Activated T-cell treated with anti-CD3 and anti-CD28 coated beads, Interleukin-2, amount 50 U/mL, for 72 hours (primary cell): Measurements from ENCODE around the gene MMP25. TPM values are rescaled to one million over a fixed set of nuclear protein-coding genes. Genes with fewer than 3 reads are reported as not detected.
A peak's percentile ranks its signal among the peaks of the same experiment; 100 is the strongest.

ENCODE experiments used
- ATAC-seq, 2 donors: fragments of 150-1000 bp; cut with Tn5 transposase; replicated peaks in 1 of 2; 2 replicates each; pipeline ENCODE4 v1.10.0; 2021; ENCODE audit warnings: moderate library complexity in 2 of 2, mild to moderate bottlenecking in 1 of 2
- DNase-seq, 2 donors: peaks; one replicate each; pipeline ENCODE4 v3.0.0; 2021 to 2022; ENCODE audit warnings: mixed read lengths in 1 of 2
- H3K27ac Mint-ChIP-seq: one replicate; pipeline ENCODE4 v1.8.0; 2022; ENCODE audit warnings: mild to moderate bottlenecking, moderate library complexity, mixed read lengths
- H3K27me3 Mint-ChIP-seq: one replicate; pipeline ENCODE4 v1.8.0; 2022; ENCODE audit warnings: low read depth, mixed read lengths
- H3K36me3 Mint-ChIP-seq, 2 donors: one replicate each; pipeline ENCODE4 v1.8.0; 2022; ENCODE audit warnings: mixed read lengths in 2 of 2, mild to moderate bottlenecking in 1 of 2; ENCODE audit not compliant: insufficient read depth in 2 of 2
- H3K4me1 Mint-ChIP-seq: one replicate; pipeline ENCODE4 v1.8.0; 2022; ENCODE audit warnings: low read depth, mixed read lengths
- H3K4me3 Mint-ChIP-seq, 2 donors: one replicate each; pipeline ENCODE4 v1.8.0; 2022; ENCODE audit warnings: mild to moderate bottlenecking in 2 of 2, mixed read lengths in 2 of 2, moderate library complexity in 2 of 2
- H3K9me3 Mint-ChIP-seq, 2 donors: one replicate each; pipeline ENCODE4 v1.8.0; 2022; ENCODE audit warnings: mixed read lengths in 2 of 2
- total RNA-seq, 2 donors: library from RNA; stranded (reverse); gene quantifications; one replicate each; pipeline ENCODE4 v1.2.3, GENCODE V29; 2022

Gene MMP25
- total RNA-seq, 2 donors from 2014 or later, result 2.3 to 5.2 TPM

GRCh38 chr16:3094289-3095027 is 48.1 kb downstream of the MMP25 start:
- H3K4me3 Mint-ChIP-seq, result peak overlapping the region; percentile 25 to 53
- DNase-seq, result peak; percentile 61 to 75
- peak overlapping the region; percentile 94 for H3K27ac Mint-ChIP-seq

GRCh38 chr16:3095869-3096268 is 49.5 kb downstream of the MMP25 start:
- peak; percentile 72 to 76 for DNase-seq
- Mint-ChIP-seq H3K27ac (no peak overlapping the region), H3K4me3 (peak overlapping the region in 1 of 2 donors; percentile 17), H3K27me3 (no peaks in the 10 kb centered on the region), H3K4me1 (peaks cover 38% of the 10 kb centered on the region), H3K9me3 (no peaks in the 10 kb centered on the region), H3K36me3 (no peaks in the 10 kb centered on the region)
- ATAC-seq, result peak; percentile 64 to 73

More at GRCh38 chr16:3094289-3095027, 48.1 kb downstream of the MMP25 start:
- peak; percentile 47 to 59 for ATAC-seq
- no peaks in the 10 kb centered on the region for H3K27me3 Mint-ChIP-seq
- H3K9me3 Mint-ChIP-seq, result no peaks in the 10 kb centered on the region
- H3K36me3 Mint-ChIP-seq, result no peaks in the 10 kb centered on the region
- H3K4me1 Mint-ChIP-seq, result peaks cover 30% of the 10 kb centered on the region

GRCh38 chr16:3096362-3096761 is 50.0 kb downstream of the MMP25 start:
- ATAC-seq (no peak), DNase-seq (no peak)
- Mint-ChIP-seq H3K27me3 (no peaks in the 10 kb centered on the region), H3K4me1 (peaks cover 38% of the 10 kb centered on the region), H3K27ac (no peak overlapping the region), H3K4me3 (no peak overlapping the region), H3K36me3 (no peaks in the 10 kb centered on the region), H3K9me3 (no peaks in the 10 kb centered on the region)

GRCh38 chr16:3097266-3097665 is 50.9 kb downstream of the MMP25 start:
- Mint-ChIP-seq H3K27me3 (no peaks in the 10 kb centered on the region), H3K4me1 (peaks cover 46% of the 10 kb centered on the region), H3K36me3 (no peaks in the 10 kb centered on the region), H3K4me3 (no peak overlapping the region), H3K27ac (no peak overlapping the region), H3K9me3 (no peaks in the 10 kb centered on the region)
- ATAC-seq (no peak), DNase-seq (no peak)

DNA sequence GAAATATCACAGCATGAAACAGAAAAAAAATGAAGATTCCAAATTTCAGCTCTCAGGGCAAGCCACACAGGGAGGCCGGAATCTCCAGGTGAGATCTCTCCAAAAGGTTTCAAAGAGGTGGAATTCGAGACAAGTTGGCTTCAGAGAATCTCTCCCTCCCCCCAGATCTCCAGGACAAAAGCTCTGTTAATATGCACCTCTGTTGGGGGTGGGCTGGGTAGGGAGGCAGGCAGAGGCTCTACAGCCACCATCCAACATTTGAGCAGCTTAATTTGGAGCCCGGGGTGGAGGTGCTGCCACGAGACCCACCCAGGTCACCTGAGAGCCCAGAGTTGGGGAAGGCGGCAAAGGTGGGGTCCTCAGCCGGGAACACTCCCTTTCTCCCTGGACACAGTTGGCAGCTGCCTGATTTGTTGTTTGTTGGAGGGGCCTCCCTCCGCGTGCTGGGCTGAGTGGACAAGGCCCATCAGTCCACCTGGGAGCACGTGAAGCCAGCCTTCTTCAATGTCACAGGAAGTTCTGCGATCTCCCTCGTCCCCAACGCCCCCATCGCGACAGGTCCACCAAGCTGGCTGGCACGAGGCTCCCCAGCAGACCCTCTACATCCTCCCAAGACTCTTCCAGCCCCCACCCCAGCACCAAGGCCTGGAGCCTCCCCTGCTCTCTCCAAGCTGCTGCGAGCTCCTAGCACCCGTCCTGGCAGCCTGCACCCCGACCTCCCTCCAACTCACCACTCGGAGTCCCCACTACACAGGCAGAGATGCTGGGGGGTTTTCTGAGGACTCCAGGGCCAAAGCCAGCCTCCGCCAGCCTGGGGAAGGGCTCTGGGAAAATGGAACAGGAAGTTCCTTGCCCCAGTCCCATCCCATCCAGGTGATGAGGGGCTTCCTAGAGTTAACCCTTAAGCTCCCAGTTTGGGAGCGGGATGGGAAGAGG is 52.4 kb downstream of the MMP25 start, which contains the start of gene ZSCAN10:
ZSCAN10 (minus strand) TSS at position 836 of the 936 bp plus-strand sequence. CDS start 6,357 bp downstream, outside the sequence.
- Mint-ChIP-seq H3K27ac (no peak within 1 kb of the TSS), H3K4me1 (peaks cover 48% of the 10 kb centered on the region), H3K4me3 (peak within 1 kb of the TSS; percentile 75 to 83)

DNA sequence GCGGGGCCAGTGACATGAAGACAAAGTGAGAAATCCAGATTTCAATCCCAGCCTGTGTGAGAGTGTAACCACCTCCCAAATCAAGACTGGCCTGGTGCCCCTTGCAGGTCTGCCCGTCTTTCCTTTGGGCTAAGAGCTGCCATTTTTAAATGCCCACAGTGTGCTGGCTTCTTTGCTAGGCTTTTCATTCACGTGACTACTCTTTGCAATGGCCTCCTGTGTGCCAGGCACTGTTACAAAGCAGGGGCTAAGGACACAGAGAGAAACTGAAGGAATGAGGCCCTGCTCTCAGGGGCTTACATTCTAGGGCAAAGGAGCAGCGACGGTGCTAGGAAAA is 53.0 kb downstream of the MMP25 start:
- ATAC-seq, result no peak
- DNase-seq, result no peak
- Mint-ChIP-seq H3K27me3 (no peaks in the 10 kb centered on the region), H3K36me3 (no peaks in the 10 kb centered on the region), H3K4me1 (peaks cover 45% of the 10 kb centered on the region), H3K4me3 (peak overlapping the region in 1 of 2 donors; percentile 35), H3K9me3 (no peaks in the 10 kb centered on the region), H3K27ac (no peak overlapping the region)

More for the DNA sequence above, 52.4 kb downstream of the MMP25 start, which contains the start of gene ZSCAN10:
- no peak for ATAC-seq
- H3K9me3 Mint-ChIP-seq, result no peaks in the 10 kb centered on the region
- DNase-seq, result no peak
- H3K36me3 Mint-ChIP-seq, result no peaks in the 10 kb centered on the region
- no peaks in the 10 kb centered on the region for H3K27me3 Mint-ChIP-seq

DNA sequence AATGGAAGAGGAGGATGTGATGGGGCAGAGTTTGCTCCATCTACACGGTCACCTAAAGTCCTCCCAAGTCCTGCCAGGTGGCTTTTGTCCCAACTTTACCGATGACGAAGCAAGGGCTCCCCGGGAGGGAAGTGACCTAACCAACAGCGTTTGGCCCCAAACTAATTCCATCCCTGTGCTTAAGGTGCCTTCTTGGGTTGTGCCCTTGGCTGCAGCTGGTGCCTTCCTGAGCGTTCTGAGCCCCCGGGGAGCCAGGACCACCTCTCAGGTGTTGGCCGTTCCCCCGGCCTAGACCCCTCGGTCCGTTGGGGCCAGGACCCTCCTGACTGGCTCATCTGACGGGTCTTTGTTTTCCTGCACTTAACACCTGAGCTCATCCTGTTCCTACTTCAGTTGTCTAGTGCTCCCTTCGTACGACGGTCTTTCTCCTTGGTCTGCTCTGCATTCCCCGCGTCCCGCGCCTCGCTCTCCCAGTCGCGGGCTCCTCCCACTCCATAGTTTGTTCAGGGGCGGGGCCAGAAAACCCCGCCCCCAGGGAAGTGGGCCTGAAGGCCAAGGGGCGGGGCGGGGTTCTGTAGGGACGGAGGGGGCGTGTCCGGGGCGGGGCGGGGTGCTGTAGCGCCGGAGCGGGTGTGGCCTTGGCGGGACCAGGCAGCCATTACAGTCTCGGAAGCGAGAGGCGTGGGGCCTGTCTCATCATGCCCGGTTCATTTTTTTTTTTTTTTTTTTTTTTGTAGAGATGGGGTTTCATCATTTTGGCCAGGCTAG is 53.6 kb downstream of the MMP25 start:
- peak; percentile 94 to 95 for DNase-seq
- peak; percentile 88 to 90 for ATAC-seq
- H3K27ac Mint-ChIP-seq, result no peak overlapping the region
- peak overlapping the region; percentile 75 to 83 for H3K4me3 Mint-ChIP-seq
- peaks cover 39% of the 10 kb centered on the region for H3K4me1 Mint-ChIP-seq
- no peaks in the 10 kb centered on the region for H3K27me3 Mint-ChIP-seq
- no peaks in the 10 kb centered on the region for H3K36me3 Mint-ChIP-seq
- no peaks in the 10 kb centered on the region for H3K9me3 Mint-ChIP-seq

GRCh38 chr16:3101018-3101840 is 54.9 kb downstream of the MMP25 start:
- Mint-ChIP-seq H3K4me1 (peaks cover 34% of the 10 kb centered on the region), H3K4me3 (peak overlapping the region; percentile 57 to 88), H3K27ac (peak overlapping the region; percentile 51), H3K36me3 (no peaks in the 10 kb centered on the region), H3K27me3 (no peaks in the 10 kb centered on the region), H3K9me3 (no peaks in the 10 kb centered on the region)
- ATAC-seq (peak in 1 of 2 donors; percentile 23), DNase-seq (peak; percentile 60 to 67)

DNA sequence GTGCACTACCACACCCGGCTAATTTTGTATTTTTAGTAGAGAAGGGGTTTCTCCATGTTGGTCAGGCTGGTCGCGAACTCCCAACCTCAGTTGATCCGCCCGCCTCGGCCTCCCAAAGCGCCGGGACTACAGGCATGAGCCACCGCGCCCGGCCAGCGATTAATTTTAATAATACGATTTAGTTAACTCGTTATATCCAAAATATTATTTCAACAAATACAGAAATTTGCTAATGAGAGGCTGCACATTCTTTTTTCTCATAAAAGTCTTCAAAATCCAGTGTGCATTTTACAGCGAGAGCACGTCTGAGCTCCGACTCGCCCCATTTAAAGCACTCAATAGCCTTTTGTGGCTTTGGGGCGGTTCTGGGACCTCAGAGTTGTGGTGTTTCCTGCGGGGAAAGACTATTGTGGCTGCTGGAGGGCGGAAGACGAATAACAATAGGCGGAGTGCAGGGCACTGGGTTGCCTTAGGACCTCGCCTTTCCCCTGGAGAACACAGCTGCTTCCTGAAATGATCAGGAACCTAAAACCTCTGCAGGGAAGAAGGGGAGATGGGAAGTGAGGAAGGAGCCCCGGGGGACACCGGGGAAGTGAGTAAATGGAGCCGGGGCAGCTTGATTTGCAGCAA is 55.6 kb downstream of the MMP25 start:
- peaks cover 37% of the 10 kb centered on the region for H3K4me1 Mint-ChIP-seq
- peak overlapping the region; percentile 63 for H3K27ac Mint-ChIP-seq
- DNase-seq (no peak), ATAC-seq (no peak)
- H3K36me3 Mint-ChIP-seq, result no peaks in the 10 kb centered on the region
- no peaks in the 10 kb centered on the region for H3K9me3 Mint-ChIP-seq
- H3K27me3 Mint-ChIP-seq, result no peaks in the 10 kb centered on the region
- peak overlapping the region; percentile 78 to 88 for H3K4me3 Mint-ChIP-seq

DNA sequence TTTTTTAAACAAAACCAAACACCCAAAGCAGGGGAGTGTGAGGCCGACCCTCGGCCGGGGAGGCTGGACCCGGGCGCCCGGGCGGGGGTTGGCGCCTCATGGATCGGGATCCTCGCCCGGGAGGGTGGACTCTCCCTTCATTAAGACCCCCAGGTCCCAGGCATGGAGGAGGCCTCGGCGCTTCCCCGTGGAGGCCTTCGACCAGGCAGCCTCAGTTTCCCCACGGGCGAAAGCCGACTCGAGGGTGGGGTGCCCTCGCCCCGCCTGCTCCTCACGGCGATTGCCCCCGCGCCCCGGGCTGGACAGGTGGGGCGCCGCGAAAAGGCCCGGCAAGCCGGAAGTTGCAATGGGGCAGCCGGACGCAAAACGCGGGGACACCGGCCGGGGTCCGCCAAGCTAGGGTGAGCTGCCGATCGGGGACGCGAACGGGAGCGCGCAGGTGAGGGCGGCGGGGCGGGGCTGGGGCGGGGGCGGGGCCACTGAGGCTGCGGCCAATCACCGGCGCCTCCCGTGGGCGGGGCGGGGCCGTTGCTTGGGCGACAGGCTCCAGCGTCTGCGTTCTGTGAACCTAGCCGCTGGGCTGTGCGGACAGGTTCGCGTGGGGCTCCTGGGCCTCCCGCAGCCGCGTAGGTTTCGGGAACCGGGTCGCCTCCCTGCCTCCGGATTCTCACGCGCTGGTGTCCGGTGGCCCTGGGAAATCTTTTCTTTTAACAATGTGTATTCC is 60.0 kb downstream of the MMP25 start:
- Mint-ChIP-seq H3K36me3 (no peaks in the 10 kb centered on the region), H3K4me1 (peaks cover 29% of the 10 kb centered on the region), H3K9me3 (no peaks in the 10 kb centered on the region), H3K27me3 (no peaks in the 10 kb centered on the region), H3K4me3 (peak overlapping the region; percentile 87 to 92), H3K27ac (peak overlapping the region; percentile 97)
- ATAC-seq, result peak; percentile 94
- DNase-seq, result peak; percentile 93 to 94
